H1 (cell line): Measurements from ENCODE around the gene TMEM125. TPM values are rescaled to one million over a fixed set of nuclear protein-coding genes. Genes with fewer than 3 reads are reported as not detected.

ENCODE experiments used
- CTCF ChIA-PET: fragments of 300-600 bp; sonication (Branson Sonifier 250); formaldehyde crosslinking; loops from one replicate; lab custom pipeline; 2021; ENCODE audit not compliant: partially characterized antibody; lab: Charles Lee
- POLR2A ChIA-PET: fragments of 300-600 bp; sonication (Branson Sonifier 250); formaldehyde crosslinking; loops from one replicate; lab custom pipeline; 2021; ENCODE audit warnings: inconsistent platforms; ENCODE audit not compliant: partially characterized antibody; lab: Charles Lee
- DNase-seq, 2 experiments: peaks; one replicate each; pipeline versions ENCODE4 v3.0.0 to v3.0.0-alpha.2; 2010 to 2022; ENCODE audit warnings: low spot score in 2 of 2, low read depth in 1 of 2, mixed read lengths in 1 of 2
- FAIRE-seq: peaks from 2 replicates; lab custom pipeline; 2011; peaks lifted over from hg19 to GRCh38; lab: Jason Lieb, UNC
- H2AFZ ChIP-seq: 2 replicates; pipeline ENCODE4 v1.8.1; 2012; ENCODE audit warnings: low read length, inconsistent platforms
- H2AK5ac ChIP-seq: 2 replicates; pipeline ENCODE4 v1.6.1; 2013; ENCODE audit warnings: low read depth, low read length
- H2BK120ac ChIP-seq: replicated peaks from 2 replicates; pipeline ENCODE3; 2013; ENCODE audit warnings: low read depth, low read length, inconsistent platforms
- H2BK12ac ChIP-seq: 2 replicates; pipeline ENCODE4 v1.6.1; 2013; ENCODE audit warnings: low read depth, low read length
- H2BK15ac ChIP-seq: 2 replicates; pipeline ENCODE4 v1.6.1; 2013; ENCODE audit warnings: low read length
- H2BK20ac ChIP-seq: 2 replicates; pipeline ENCODE4 v1.6.1; 2013; ENCODE audit warnings: low read length
- H2BK5ac ChIP-seq: 2 replicates; pipeline ENCODE4 v1.6.1; 2013; ENCODE audit warnings: low read depth, low read length
- H3K14ac ChIP-seq: 2 replicates; pipeline ENCODE4 v1.6.1; 2013; ENCODE audit warnings: inconsistent platforms; ENCODE audit not compliant: insufficient read length
- H3K18ac ChIP-seq: 2 replicates; pipeline ENCODE4 v1.6.1; 2013; ENCODE audit warnings: low read length; ENCODE audit errors: extremely low read depth
- H3K23ac ChIP-seq: 2 replicates; pipeline ENCODE4 v1.6.1; 2013; ENCODE audit warnings: inconsistent platforms; ENCODE audit not compliant: insufficient read length
- H3K23me2 ChIP-seq: 2 replicates; pipeline ENCODE4 v1.6.1; 2013; ENCODE audit warnings: low read depth, low read length
- H3K27ac ChIP-seq: 2 replicates; pipeline ENCODE4 v1.6.1; 2011; ENCODE audit warnings: low read depth, low read length, inconsistent platforms
- H3K27me3 ChIP-seq, 4 experiments: replicated peaks in 1 of 4; 1 replicate in 1 of 4; 2 replicates in 3 of 4; pipeline versions ENCODE4 v1.6.1 to v1.8.1; 2011 to 2013; ENCODE audit warnings: low read length in 3 of 4, mild to moderate bottlenecking in 3 of 4, inconsistent platforms in 2 of 4, mixed read lengths in 2 of 4, moderate library complexity in 1 of 4; ENCODE audit not compliant: control insufficient read depth in 3 of 4, insufficient read depth in 3 of 4; ENCODE audit errors: extremely low read depth in 1 of 4
- H3K36me3 ChIP-seq, 4 experiments: 2 replicates each; pipeline versions ENCODE4 v1.6.1 to v1.8.1; 2011 to 2013; ENCODE audit warnings: mild to moderate bottlenecking in 4 of 4, low read length in 3 of 4, moderate library complexity in 2 of 4, control low read depth in 1 of 4, inconsistent platforms in 1 of 4; ENCODE audit not compliant: insufficient read depth in 4 of 4, control insufficient read depth in 2 of 4
- H3K4ac ChIP-seq: replicated peaks from 2 replicates; pipeline ENCODE3; 2013; ENCODE audit warnings: low read length, low read depth, mixed read lengths, inconsistent platforms; ENCODE audit not compliant: insufficient read length
- H3K4me1 ChIP-seq, 4 experiments: replicated peaks in 1 of 4; 1 replicate in 1 of 4; 2 replicates in 3 of 4; pipeline versions ENCODE4 v1.6.1 to v1.8.1; 2011 to 2013; ENCODE audit warnings: low read length in 3 of 4, inconsistent platforms in 2 of 4, mixed read lengths in 1 of 4; ENCODE audit not compliant: insufficient read depth in 4 of 4, control insufficient read depth in 3 of 4
- H3K4me2 ChIP-seq, 2 experiments: 2 replicates each; pipeline versions ENCODE4 v1.6.1 to v1.8.1; 2011 to 2013; ENCODE audit warnings: low read depth in 2 of 2, low read length in 2 of 2, control low read depth in 1 of 2, inconsistent platforms in 1 of 2, mild to moderate bottlenecking in 1 of 2; ENCODE audit not compliant: insufficient read depth in 1 of 2
- H3K4me3 ChIP-seq, 4 experiments: fragments of 200-600, 300-600 bp in 1 of 4; sonication (generic), shearing (Covaris generic), sonication (Bioruptor Twin) in 1 of 4; 2 replicates each; pipeline versions ENCODE4 v1.5.1 to v1.8.1; 2011 to 2016; ENCODE audit warnings: low read length in 4 of 4, low read depth in 3 of 4, control low read depth in 2 of 4, inconsistent platforms in 2 of 4, mild to moderate bottlenecking in 2 of 4, mixed read lengths in 1 of 4, moderate library complexity in 1 of 4; ENCODE audit not compliant: insufficient read depth in 2 of 4; ENCODE audit errors: extremely low read depth in 1 of 4
- H3K56ac ChIP-seq: replicated peaks from 2 replicates; pipeline ENCODE3; 2013; ENCODE audit warnings: low read depth, mild to moderate bottlenecking, mixed read lengths, low read length, inconsistent platforms; ENCODE audit not compliant: insufficient read length
- H3K79me1 ChIP-seq: 2 replicates; pipeline ENCODE4 v1.6.1; 2013; ENCODE audit warnings: low read depth, low read length, control low read depth
- H3K79me2 ChIP-seq, 2 experiments: 2 replicates each; pipeline versions ENCODE4 v1.6.1 to v1.8.1; 2012 to 2013; ENCODE audit warnings: low read length in 2 of 2, mild to moderate bottlenecking in 2 of 2, inconsistent platforms in 1 of 2; ENCODE audit not compliant: insufficient read depth in 2 of 2, control insufficient read depth in 1 of 2
- H3K9ac ChIP-seq, 4 experiments: replicated peaks in 1 of 4; 1 replicate in 1 of 4; 2 replicates in 3 of 4; pipeline versions ENCODE4 v1.6.1 to v1.8.1; 2011 to 2013; ENCODE audit warnings: low read depth in 3 of 4, low read length in 3 of 4, control low read depth in 2 of 4, mild to moderate bottlenecking in 2 of 4, moderate library complexity in 2 of 4, inconsistent platforms in 1 of 4; ENCODE audit errors: extremely low read depth in 1 of 4
- H3K9me3 ChIP-seq, 2 experiments: 2 replicates each; pipeline versions ENCODE4 v1.6.1 to v1.8.1; 2012 to 2013; ENCODE audit warnings: mild to moderate bottlenecking in 2 of 2, moderate library complexity in 2 of 2, control low read depth in 1 of 2, inconsistent platforms in 1 of 2, low read depth in 1 of 2, low read length in 1 of 2, mixed read lengths in 1 of 2; ENCODE audit not compliant: insufficient read depth in 2 of 2
- H4K20me1 ChIP-seq, 2 experiments: replicated peaks in 1 of 2; 2 replicates each; pipeline versions ENCODE3 to v1.8.1; 2011 to 2013; ENCODE audit warnings: inconsistent platforms in 2 of 2, low read length in 2 of 2, mild to moderate bottlenecking in 1 of 2; ENCODE audit not compliant: insufficient read depth in 2 of 2, control insufficient read depth in 1 of 2
- H4K5ac ChIP-seq: 2 replicates; pipeline ENCODE4 v1.6.1; 2013; ENCODE audit warnings: low read length, low read depth, mixed read lengths, inconsistent platforms; ENCODE audit not compliant: insufficient read length
- H4K8ac ChIP-seq: 2 replicates; pipeline ENCODE4 v1.8.0; 2013; ENCODE audit warnings: mild to moderate bottlenecking, moderate library complexity, low read length, inconsistent platforms; ENCODE audit not compliant: insufficient read depth; ENCODE audit errors: extremely low read depth
- H4K91ac ChIP-seq: replicated peaks from 2 replicates; pipeline ENCODE3; 2013; ENCODE audit warnings: low read length, mixed read lengths, inconsistent platforms; ENCODE audit not compliant: insufficient read length
- RAD21 ChIP-seq, 2 experiments: IDR thresholded peaks in 1 of 2; conservative IDR thresholded peaks in 1 of 2; 2 replicates each; pipeline ENCODE4 v1.6.1; 2011; ENCODE audit warnings: low read depth in 2 of 2, low read length in 2 of 2, improper control_type of control experiment in 1 of 2, inconsistent platforms in 1 of 2, mild to moderate bottlenecking in 1 of 2, moderate library complexity in 1 of 2
- TAF7 ChIP-seq: optimal IDR thresholded peaks from 2 replicates; pipeline ENCODE3; 2011; ENCODE audit warnings: low read depth, mild to moderate bottlenecking, inconsistent platforms, low read length, moderate library complexity, borderline replicate concordance
- WGBS, 2 experiments: shearing (Covaris generic) in 1 of 2; methylation state at CpG; one replicate each; pipeline versions ENCODE4 v1.1.6 to v1.1.7; 2013 to 2015; ENCODE audit warnings: low lambda C conversion rate in 2 of 2, mixed read lengths in 2 of 2, inconsistent platforms in 1 of 2, low coverage in 1 of 2, missing lambda C conversion rate in 1 of 2; ENCODE audit not compliant: insufficient replicate concordance in 2 of 2, insufficient coverage in 1 of 2, insufficient read length in 1 of 2; ENCODE audit errors: extremely low coverage in 1 of 2, missing lambda C conversion rate in 1 of 2; 5-methylcytosine and 5-hydroxymethylcytosine counted together
- polyA plus RNA-seq, 7 experiments: library from polyadenylated mRNA; depleted of rRNA in 3 of 7; stranded (reverse) in 5 of 7; unstranded in 2 of 7; fragments of >200 nt in 5 of 7; fragments of 200-250 nt in 2 of 7; gene quantifications; 1 replicate in 5 of 7; 2 replicates in 1 of 7; 4 replicates in 1 of 7; pipeline versions ENCODE4 v1.2.1 to v1.2.3, GENCODE V29; 2011 to 2013; ENCODE audit warnings: missing spikeins in 2 of 7, mixed read lengths in 2 of 7
- total RNA-seq: library from RNA; stranded (reverse); fragmentation: NEBNext Ultra II Directional; extraction: Animal tissue kit (Norgen Biotek cat#: 25700); gene quantifications from 2 replicates; pipeline ENCODE4 v1.2.1, GENCODE V29; 2021
- TF ChIP-seq, protein P1 (sequence below), 3 experiments: IDR thresholded peaks; 1 replicate in 2 of 3; 2 replicates in 1 of 3; pipeline versions ENCODE4 v1.5.1 to v1.6.1; 2011; ENCODE audit warnings: low read length in 3 of 3, mild to moderate bottlenecking in 3 of 3, inconsistent platforms in 2 of 3, low read depth in 1 of 3, moderate library complexity in 1 of 3; ENCODE audit not compliant: insufficient read depth in 1 of 3; ENCODE audit errors: control extremely low read depth in 1 of 3

Gene TMEM125
- total and polyA plus RNA-seq, 2 of the 8 experiments (the other 6 are each of a cell fraction or from before 2014, with no cell fraction given), result 26.5 to 46.7 TPM

GRCh38 chr1:43225168-43225567 lies 44.6 kb upstream of the TMEM125 start:
- no peak overlapping the region for H3K23ac ChIP-seq
- H3K27me3 ChIP-seq, result no peaks in the 10 kb centered on the region; a peak in 1 of 7 replicates
- H2BK15ac ChIP-seq, result no peak overlapping the region
- no peak overlapping the region for H2BK20ac ChIP-seq
- H4K91ac ChIP-seq, result no peak overlapping the region
- H4K8ac ChIP-seq, result no peak overlapping the region
- no peaks in the 10 kb centered on the region for H3K9me3 ChIP-seq
- no peak overlapping the region for H3K4me3 ChIP-seq
- H3K79me2 ChIP-seq, result no peaks in the 10 kb centered on the region
- no peaks in the 10 kb centered on the region for H3K36me3 ChIP-seq
- H4K20me1 ChIP-seq, result no peaks in the 10 kb centered on the region
- WGBS, 2 experiments, result 92% methylated on average over 3 of the region's 3 CpGs; no CpG with 5 or more reads in 1 of the 2 experiments
- H3K4me1 ChIP-seq, result peaks cover 0 to 2% (median under 1%) of the 10 kb centered on the region in 4 experiments; a peak in 3 of 7 replicates
- TF ChIP-seq TAF7 (no peak), RAD21 (IDR thresholded peaks at IDR 0.05 in 1 of 2, conservative IDR thresholded peaks at IDR 0.05 in 1 of 2; ENCODE audit: low read depth in 2 of 2, low read length in 2 of 2) (peak; percentile 6 to 24; a peak in 2 of 4 replicates)
- TF ChIP-seq, protein P1, sequence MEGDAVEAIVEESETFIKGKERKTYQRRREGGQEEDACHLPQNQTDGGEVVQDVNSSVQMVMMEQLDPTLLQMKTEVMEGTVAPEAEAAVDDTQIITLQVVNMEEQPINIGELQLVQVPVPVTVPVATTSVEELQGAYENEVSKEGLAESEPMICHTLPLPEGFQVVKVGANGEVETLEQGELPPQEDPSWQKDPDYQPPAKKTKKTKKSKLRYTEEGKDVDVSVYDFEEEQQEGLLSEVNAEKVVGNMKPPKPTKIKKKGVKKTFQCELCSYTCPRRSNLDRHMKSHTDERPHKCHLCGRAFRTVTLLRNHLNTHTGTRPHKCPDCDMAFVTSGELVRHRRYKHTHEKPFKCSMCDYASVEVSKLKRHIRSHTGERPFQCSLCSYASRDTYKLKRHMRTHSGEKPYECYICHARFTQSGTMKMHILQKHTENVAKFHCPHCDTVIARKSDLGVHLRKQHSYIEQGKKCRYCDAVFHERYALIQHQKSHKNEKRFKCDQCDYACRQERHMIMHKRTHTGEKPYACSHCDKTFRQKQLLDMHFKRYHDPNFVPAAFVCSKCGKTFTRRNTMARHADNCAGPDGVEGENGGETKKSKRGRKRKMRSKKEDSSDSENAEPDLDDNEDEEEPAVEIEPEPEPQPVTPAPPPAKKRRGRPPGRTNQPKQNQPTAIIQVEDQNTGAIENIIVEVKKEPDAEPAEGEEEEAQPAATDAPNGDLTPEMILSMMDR (IDR thresholded peaks at IDR 0.05; ENCODE audit: control extremely low read depth in 1 of 3, insufficient read depth in 1 of 3, low read depth in 1 of 3, low read length in 3 of 3), result peak in 2 of 3 experiments; percentile 0 to 16; a peak in 2 of 4 replicates
- ChIA-PET POLR2A (interaction anchor here (1.0 kb wide), 1 partner anchor 54 kb away, joined by 3 read pairs; no protein-coding TSS in a partner anchor), CTCF (interaction anchor here (1.9 to 9.8 kb wide), 3 partner anchors 59 to 312 kb away, joined by 6 to 131 read pairs (median 7); partner anchors contain the start of gene C1orf210)
- no peak overlapping the region for H3K4me2 ChIP-seq
- FAIRE-seq (no peak), DNase-seq (no peak)
- no peak overlapping the region for H3K18ac ChIP-seq
- H4K5ac ChIP-seq, result no peak overlapping the region
- H2AFZ ChIP-seq, result no peak overlapping the region
- H2BK5ac ChIP-seq, result no peak overlapping the region
- H3K79me1 ChIP-seq, result no peaks in the 10 kb centered on the region
- H3K23me2 ChIP-seq, result no peaks in the 10 kb centered on the region
- no peak overlapping the region for H3K4ac ChIP-seq
- no peak overlapping the region for H3K9ac ChIP-seq
- no peak overlapping the region for H2BK12ac ChIP-seq
- H3K14ac ChIP-seq, result no peak overlapping the region
- H2BK120ac ChIP-seq, result no peak overlapping the region
- no peak overlapping the region for H3K27ac ChIP-seq
- H2AK5ac ChIP-seq, result no peak overlapping the region
- no peak overlapping the region for H3K56ac ChIP-seq
